Measurements from ENCODE around the gene PLAGL1. TPM values are rescaled to one million over a fixed set of nuclear protein-coding genes. Genes with fewer than 3 reads are reported as not detected.
A peak's percentile ranks its signal among the peaks of the same experiment; 100 is the strongest.
"Not testable (repeated sequence)": the region's sequence is repeated elsewhere in the genome, so short reads cannot be mapped to it uniquely, and the experiment has no call there.

The PLAGL1 gene
- total RNA-seq, 1 donor from 2014 or later, result 83.1 TPM

GRCh38 chr6:144049386-144049785, 41.3 kb upstream of the PLAGL1 start:
- H3K9me3 Mint-ChIP-seq (ENCODE audit: low read depth), result peaks cover 9% of the 10 kb centered on the region
- DNase-seq (ENCODE audit: low spot score), result no peak
- no peak overlapping the region for H3K27ac Mint-ChIP-seq (ENCODE audit: unreplicated experiment)
- no peak overlapping the region for H3K4me3 Mint-ChIP-seq (ENCODE audit: unreplicated experiment)
- peaks cover 28% of the 10 kb centered on the region for H3K27me3 Mint-ChIP-seq (ENCODE audit: low read depth)
- peaks cover 3% of the 10 kb centered on the region for H3K36me3 Mint-ChIP-seq (ENCODE audit: low read depth)
- TF ChIP-seq CTCF (IDR thresholded peaks at IDR 0.05), result no peak
- no peaks in the 10 kb centered on the region for H3K4me1 Mint-ChIP-seq (ENCODE audit: low read depth)

GRCh38 chr6:144047688-144048087, 39.6 kb upstream of the PLAGL1 start:
- peaks cover 17% of the 10 kb centered on the region for H3K9me3 Mint-ChIP-seq (ENCODE audit: low read depth)
- no peaks in the 10 kb centered on the region for H3K4me1 Mint-ChIP-seq (ENCODE audit: low read depth)
- no peak for DNase-seq (ENCODE audit: low spot score)
- H3K27me3 Mint-ChIP-seq (ENCODE audit: low read depth), result peaks cover 34% of the 10 kb centered on the region
- TF ChIP-seq CTCF (IDR thresholded peaks at IDR 0.05), result no peak
- H3K36me3 Mint-ChIP-seq (ENCODE audit: low read depth), result peaks cover 7% of the 10 kb centered on the region
- no peak overlapping the region for H3K27ac Mint-ChIP-seq (ENCODE audit: unreplicated experiment)
- no peak overlapping the region for H3K4me3 Mint-ChIP-seq (ENCODE audit: unreplicated experiment)

GRCh38 chr6:144046672-144047071, 38.6 kb upstream of the PLAGL1 start:
- H3K9me3 Mint-ChIP-seq (ENCODE audit: low read depth), result peaks cover 23% of the 10 kb centered on the region
- H3K4me1 Mint-ChIP-seq (ENCODE audit: low read depth); H3K36me3 Mint-ChIP-seq (ENCODE audit: low read depth); H3K27ac Mint-ChIP-seq (ENCODE audit: unreplicated experiment); DNase-seq (ENCODE audit: low spot score); H3K4me3 Mint-ChIP-seq (ENCODE audit: unreplicated experiment): not testable (repeated sequence)
- H3K27me3 Mint-ChIP-seq (ENCODE audit: low read depth), result peaks cover 32% of the 10 kb centered on the region

GRCh38 chr6:144044989-144045388, 36.9 kb upstream of the PLAGL1 start:
- Mint-ChIP-seq H3K9me3 (ENCODE audit: low read depth) (peaks cover 24% of the 10 kb centered on the region), H3K27me3 (ENCODE audit: low read depth) (peaks cover 22% of the 10 kb centered on the region)
- H3K4me1 Mint-ChIP-seq (ENCODE audit: low read depth); DNase-seq (ENCODE audit: low spot score); H3K36me3 Mint-ChIP-seq (ENCODE audit: low read depth); H3K27ac Mint-ChIP-seq (ENCODE audit: unreplicated experiment); H3K4me3 Mint-ChIP-seq (ENCODE audit: unreplicated experiment): not testable (repeated sequence)

GRCh38 chr6:144036835-144037195, 28.8 kb upstream of the PLAGL1 start:
- Mint-ChIP-seq H3K9me3 (ENCODE audit: low read depth) (peaks cover 14% of the 10 kb centered on the region), H3K4me3 (ENCODE audit: unreplicated experiment) (no peak overlapping the region), H3K27me3 (ENCODE audit: low read depth) (peaks cover 2% of the 10 kb centered on the region), H3K27ac (ENCODE audit: unreplicated experiment) (no peak overlapping the region), H3K36me3 (ENCODE audit: low read depth) (peaks cover 3% of the 10 kb centered on the region), H3K4me1 (ENCODE audit: low read depth) (peaks cover 6% of the 10 kb centered on the region)
- TF ChIP-seq CTCF (IDR thresholded peaks at IDR 0.05), result no peak
- no peak for DNase-seq (ENCODE audit: low spot score)

- no peak for DNase-seq (ENCODE audit: low spot score)
- H3K4me3 Mint-ChIP-seq (ENCODE audit: unreplicated experiment), result no peak overlapping the region
- H3K4me1 Mint-ChIP-seq (ENCODE audit: low read depth), result peaks cover 6% of the 10 kb centered on the region
- H3K9me3 Mint-ChIP-seq (ENCODE audit: low read depth), result peaks cover 18% of the 10 kb centered on the region
- peaks cover 7% of the 10 kb centered on the region for H3K27me3 Mint-ChIP-seq (ENCODE audit: low read depth)
- TF ChIP-seq CTCF (IDR thresholded peaks at IDR 0.05), result peak; percentile 43
- H3K36me3 Mint-ChIP-seq (ENCODE audit: low read depth), result peaks cover 3% of the 10 kb centered on the region
- H3K27ac Mint-ChIP-seq (ENCODE audit: unreplicated experiment), result no peak overlapping the region
These were observed 28.2 kb upstream of the PLAGL1 start for GRCh38 chr6:144036064-144036834.
